HCEC 1CT (cell line): ENCODE measurements around the gene IFNK.
A peak's percentile ranks its signal among the peaks of the same experiment; 100 is the strongest.

ENCODE experiments used
- DNase-seq: peaks from one replicate; pipeline ENCODE4 v3.0.0-alpha.2; 2017

Gene IFNK

GRCh38 chr9:27514551-27514950, 9.5 kb upstream of the IFNK start:
- DNase-seq, result no peak

- no peak for DNase-seq
Measured at GRCh38 chr9:27518006-27518405, 6.1 kb upstream of the IFNK start.

GRCh38 chr9:27518809-27519208, 5.3 kb upstream of the IFNK start:
- DNase-seq, result no peak

GRCh38 chr9:27519466-27520465, 4.3 kb upstream of the IFNK start:
- no peak for DNase-seq

GRCh38 chr9:27520986-27521385, 3.1 kb upstream of the IFNK start:
- DNase-seq, result no peak

GRCh38 chr9:27523141-27523540, 949 bp upstream of the IFNK start:
- DNase-seq, result no peak

GRCh38 chr9:27527702-27528075, 3.6 kb downstream of the IFNK start:
- no peak for DNase-seq

GRCh38 chr9:27528076-27528885, 4.2 kb downstream of the IFNK start:
- no peak for DNase-seq

GRCh38 chr9:27528886-27529315, 4.8 kb downstream of the IFNK start:
- no peak for DNase-seq

- DNase-seq, result peak; percentile 41
Measured at GRCh38 chr9:27529316-27530278, 5.5 kb downstream of the IFNK start, which contains the start of gene MOB3B. TSS of gene MOB3B (minus strand) at chr9:27529814. CDS start at chr9:27455550, 74,264 bp downstream.

- DNase-seq, result no peak
Measured at GRCh38 chr9:27530915-27531755, 7.0 kb downstream of the IFNK start.

GRCh38 chr9:27532046-27532445, 8.0 kb downstream of the IFNK start:
- DNase-seq, result no peak

- no peak for DNase-seq
Measured at GRCh38 chr9:27533311-27533710, 9.2 kb downstream of the IFNK start.

- DNase-seq, result no peak
Measured at GRCh38 chr9:27534131-27534530, 10.0 kb downstream of the IFNK start.

GRCh38 chr9:27534658-27535209, 10.6 kb downstream of the IFNK start:
- DNase-seq, result no peak

- DNase-seq, result no peak
Measured at GRCh38 chr9:27535701-27536118, 11.6 kb downstream of the IFNK start.

- DNase-seq, result no peak
Measured at GRCh38 chr9:27536168-27536567, 12.1 kb downstream of the IFNK start.

- no peak for DNase-seq
Measured at GRCh38 chr9:27537027-27537435, 12.9 kb downstream of the IFNK start.

GRCh38 chr9:27537756-27538155, 13.7 kb downstream of the IFNK start:
- DNase-seq, result no peak

- DNase-seq, result no peak
Measured at GRCh38 chr9:27538647-27539046, 14.6 kb downstream of the IFNK start.
